HepG2 (cell line): ENCODE measurements around the gene MUC4.

ENCODE experiments used
- AHDC1 ChIP-seq: sonication (generic); formaldehyde crosslinking; IDR thresholded peaks from 2 replicates; pipeline ENCODE4 v1.5.1; 2020; ENCODE audit warnings: mild to moderate bottlenecking, missing genetic modification reagents, borderline replicate concordance
- ATF2 ChIP-seq: sonication (generic); formaldehyde crosslinking; IDR thresholded peaks from 2 replicates; pipeline ENCODE4 v1.4.0; 2020; ENCODE audit warnings: missing genetic modification reagents
- BCL6 ChIP-seq: IDR thresholded peaks from 2 replicates; pipeline ENCODE4 v1.6.1; 2016; ENCODE audit warnings: missing genetic modification reagents, missing compliant biosample characterization
- CTCF ChIP-seq: sonication (generic); formaldehyde crosslinking; IDR thresholded peaks from 2 replicates; pipeline ENCODE4 v1.5.0; 2020; ENCODE audit warnings: mild to moderate bottlenecking, missing genetic modification reagents, moderate library complexity
- ELF3 ChIP-seq: IDR thresholded peaks from 2 replicates; pipeline ENCODE4 v1.6.1; 2016; ENCODE audit warnings: missing genetic modification reagents, missing compliant biosample characterization
- EZH2 ChIP-seq: conservative IDR thresholded peaks from 2 replicates; pipeline ENCODE4 v1.6.1; 2012; ENCODE audit warnings: mild to moderate bottlenecking, low read depth, low read length, moderate library complexity
- FOSL1 ChIP-seq: sonication (generic); formaldehyde crosslinking; IDR thresholded peaks from 2 replicates; pipeline ENCODE4 v1.9.0; 2021; ENCODE audit warnings: missing genetic modification reagents, borderline replicate concordance
- JUND ChIP-seq: sonication (generic); formaldehyde crosslinking; IDR thresholded peaks from 2 replicates; pipeline ENCODE4 v1.8.0; 2022; ENCODE audit warnings: mild to moderate bottlenecking, missing genetic modification reagents
- NR0B2 ChIP-seq: sonication (generic); formaldehyde crosslinking; IDR thresholded peaks from 2 replicates; pipeline ENCODE4 v1.4.0; 2020; ENCODE audit warnings: mild to moderate bottlenecking, missing genetic modification reagents
- TAF1 ChIP-seq: sonication (generic); formaldehyde crosslinking; IDR thresholded peaks from 2 replicates; pipeline ENCODE4 v1.4.0; 2020; ENCODE audit warnings: missing genetic modification reagents
- ZNF550 ChIP-seq: sonication (generic); formaldehyde crosslinking; IDR thresholded peaks from 2 replicates; pipeline ENCODE4 v1.4.0; 2020; ENCODE audit warnings: mild to moderate bottlenecking, missing genetic modification reagents, borderline replicate concordance

GRCh38 chr3:195748661-195749060 lies 63.1 kb downstream of the MUC4 start:
- TF ChIP-seq JUND (CRISPR knock-in tag) (no peak), AHDC1 (no peak), CTCF (no peak), BCL6 (CRISPR knock-in tag) (no peak), ATF2 (CRISPR knock-in tag) (no peak), TAF1 (CRISPR knock-in tag) (no peak), NR0B2 (no peak), EZH2 (no peak), ELF3 (CRISPR knock-in tag) (no peak), ZNF550 (CRISPR knock-in tag) (no peak), FOSL1 (CRISPR knock-in tag) (no peak)
